Duodenal mucosa (tissue), 2 donors: Measurements from ENCODE around the gene GLIPR1.
"Not testable (repeated sequence)": the region's sequence is repeated elsewhere in the genome, so short reads cannot be mapped to it uniquely, and the experiment has no call there.

Source experiments
- H3K27ac ChIP-seq: one replicate; pipeline ENCODE4 v1.7.0; 2013; ENCODE audit warnings: low read depth, low read length
- H3K27me3 ChIP-seq, 2 donors: one replicate each; pipeline ENCODE4 v1.7.0; 2013; ENCODE audit warnings: low read length in 2 of 2, control low read depth in 1 of 2; ENCODE audit not compliant: insufficient read depth in 2 of 2, control insufficient read depth in 1 of 2
- H3K36me3 ChIP-seq, 2 donors: one replicate each; pipeline ENCODE4 v1.7.0; 2013; ENCODE audit warnings: low read length in 2 of 2, control low read depth in 1 of 2; ENCODE audit not compliant: insufficient read depth in 2 of 2, control insufficient read depth in 1 of 2
- H3K4me1 ChIP-seq, 2 donors: one replicate each; pipeline ENCODE4 v1.7.0; 2013; ENCODE audit warnings: low read length in 2 of 2, control low read depth in 1 of 2; ENCODE audit not compliant: insufficient read depth in 2 of 2, control insufficient read depth in 1 of 2
- H3K4me3 ChIP-seq, 2 donors: one replicate each; pipeline ENCODE4 v1.7.0; 2013; ENCODE audit warnings: low read length in 2 of 2, low read depth in 1 of 2
- H3K9ac ChIP-seq, 2 donors: one replicate each; pipeline ENCODE4 v1.7.0; 2013; ENCODE audit warnings: low read length in 2 of 2, low read depth in 1 of 2
- H3K9me3 ChIP-seq, 2 donors: one replicate each; pipeline ENCODE4 v1.7.0; 2013; ENCODE audit warnings: low read length in 2 of 2, control low read depth in 1 of 2; ENCODE audit not compliant: control insufficient read depth in 1 of 2

GLIPR1 gene

GRCh38 chr12:75445137-75445507 is 35.4 kb upstream of the GLIPR1 start:
- H3K36me3 ChIP-seq, H3K4me3 ChIP-seq, H3K9me3 ChIP-seq, H3K9ac ChIP-seq, H3K27ac ChIP-seq, H3K27me3 ChIP-seq, H3K4me1 ChIP-seq: not testable (repeated sequence)

- no peaks in the 10 kb centered on the region for H3K36me3 ChIP-seq
- H3K9ac ChIP-seq = no peak overlapping the region
- no peak overlapping the region for H3K4me3 ChIP-seq
- peaks cover 0 to 5% of the 10 kb centered on the region in 2 donors for H3K4me1 ChIP-seq
- H3K9me3 ChIP-seq = no peaks in the 10 kb centered on the region
- H3K27me3 ChIP-seq = no peaks in the 10 kb centered on the region
- H3K27ac ChIP-seq = no peak overlapping the region
These were observed 33.7 kb upstream of the GLIPR1 start for GRCh38 chr12:75446857-75447256.

- Histone ChIP-seq H3K9ac (no peak overlapping the region), H3K4me3 (no peak overlapping the region), H3K27ac (no peak overlapping the region), H3K4me1 (peaks cover 0 to 3% of the 10 kb centered on the region in 2 donors), H3K36me3 (no peaks in the 10 kb centered on the region), H3K9me3 (no peaks in the 10 kb centered on the region), H3K27me3 (no peaks in the 10 kb centered on the region)
These were observed 32.7 kb upstream of the GLIPR1 start for GRCh38 chr12:75447691-75448393.

- Histone ChIP-seq H3K36me3 (no peaks in the 10 kb centered on the region), H3K27me3 (no peaks in the 10 kb centered on the region), H3K9ac (no peak overlapping the region), H3K4me1 (no peaks in the 10 kb centered on the region), H3K27ac (no peak overlapping the region), H3K4me3 (no peak overlapping the region), H3K9me3 (no peaks in the 10 kb centered on the region)
These were observed 27.8 kb upstream of the GLIPR1 start for GRCh38 chr12:75452675-75453330.

GRCh38 chr12:75455839-75456238 is 24.7 kb upstream of the GLIPR1 start:
- H3K9ac ChIP-seq = no peak overlapping the region
- no peak overlapping the region for H3K27ac ChIP-seq
- peaks cover 3% of the 10 kb centered on the region in 2 donors for H3K9me3 ChIP-seq
- H3K4me1 ChIP-seq = no peaks in the 10 kb centered on the region
- no peaks in the 10 kb centered on the region for H3K27me3 ChIP-seq
- H3K36me3 ChIP-seq = no peaks in the 10 kb centered on the region
- no peak overlapping the region for H3K4me3 ChIP-seq

GRCh38 chr12:75457191-75457590 is 23.4 kb upstream of the GLIPR1 start:
- Histone ChIP-seq H3K9ac (no peak overlapping the region), H3K9me3 (peaks cover 3% of the 10 kb centered on the region in 2 donors), H3K27me3 (no peaks in the 10 kb centered on the region), H3K27ac (no peak overlapping the region), H3K36me3 (no peaks in the 10 kb centered on the region), H3K4me3 (no peak overlapping the region), H3K4me1 (no peaks in the 10 kb centered on the region)

GRCh38 chr12:75457866-75458265 is 22.7 kb upstream of the GLIPR1 start:
- not testable (repeated sequence) for H3K4me3 ChIP-seq, H3K9ac ChIP-seq, H3K27ac ChIP-seq, H3K36me3 ChIP-seq, H3K27me3 ChIP-seq, H3K9me3 ChIP-seq, H3K4me1 ChIP-seq

GRCh38 chr12:75459755-75460154 is 20.8 kb upstream of the GLIPR1 start:
- H3K9me3 ChIP-seq = peaks cover 3% of the 10 kb centered on the region in 2 donors
- H3K36me3 ChIP-seq = no peaks in the 10 kb centered on the region
- H3K27ac ChIP-seq = no peak overlapping the region

GRCh38 chr12:75460204-75460603 is 20.4 kb upstream of the GLIPR1 start:
- Histone ChIP-seq H3K9me3 (peaks cover 3% of the 10 kb centered on the region in 2 donors), H3K9ac (no peak overlapping the region), H3K4me3 (no peak overlapping the region), H3K27me3 (no peaks in the 10 kb centered on the region), H3K27ac (no peak overlapping the region), H3K4me1 (no peaks in the 10 kb centered on the region), H3K36me3 (no peaks in the 10 kb centered on the region)

More at GRCh38 chr12:75459755-75460154, 20.8 kb upstream of the GLIPR1 start:
- Histone ChIP-seq H3K4me1 (no peaks in the 10 kb centered on the region), H3K9ac (no peak overlapping the region), H3K27me3 (no peaks in the 10 kb centered on the region), H3K4me3 (no peak overlapping the region)

GRCh38 chr12:75471902-75472890 is 8.4 kb upstream of the GLIPR1 start:
- Histone ChIP-seq H3K27me3 (no peaks in the 10 kb centered on the region), H3K9me3 (no peaks in the 10 kb centered on the region), H3K4me3 (no peak overlapping the region), H3K36me3 (no peaks in the 10 kb centered on the region), H3K4me1 (no peaks in the 10 kb centered on the region), H3K9ac (no peak overlapping the region), H3K27ac (no peak overlapping the region)
